NCI-H82 treated with DMSO at 0.1 percent for 48 hours (cell line): ENCODE measurements around the gene VPS13C.

Experiments used
- DNase-seq: peaks from one replicate; lab custom pipeline; 2025; ENCODE audit not compliant: unreplicated experiment; lab: John Stamatoyannopoulos, UW

The VPS13C gene

GRCh38 chr15:61938249-61938648, 122.0 kb downstream of the VPS13C start:
- DNase-seq, result no peak

- DNase-seq, result no peak
Observed at GRCh38 chr15:61936528-61937195, 123.6 kb downstream of the VPS13C start.

GRCh38 chr15:61935493-61935892, 124.8 kb downstream of the VPS13C start:
- DNase-seq, result no peak

- no peak for DNase-seq
Observed at GRCh38 chr15:61929452-61929851, 130.8 kb downstream of the VPS13C start.

GRCh38 chr15:61923173-61923572, 137.1 kb downstream of the VPS13C start:
- no peak for DNase-seq

GRCh38 chr15:61921093-61921492, 139.2 kb downstream of the VPS13C start:
- DNase-seq, result no peak

GRCh38 chr15:61917457-61917856, 142.8 kb downstream of the VPS13C start:
- DNase-seq, result no peak

- no peak for DNase-seq
Observed at GRCh38 chr15:61916104-61916503, 144.1 kb downstream of the VPS13C start.

GRCh38 chr15:61915640-61916039, 144.6 kb downstream of the VPS13C start:
- no peak for DNase-seq

GRCh38 chr15:61910839-61911369, 149.3 kb downstream of the VPS13C start:
- DNase-seq, result no peak

GRCh38 chr15:61908241-61908640, 152.0 kb downstream of the VPS13C start:
- no peak for DNase-seq

GRCh38 chr15:61907753-61908086, 152.5 kb downstream of the VPS13C start:
- no peak for DNase-seq

GRCh38 chr15:61906961-61907752, 153.1 kb downstream of the VPS13C start:
- DNase-seq, result no peak

- no peak for DNase-seq
Observed at GRCh38 chr15:61893146-61893545, 167.1 kb downstream of the VPS13C start.

GRCh38 chr15:61892140-61892539, 168.1 kb downstream of the VPS13C start:
- no peak for DNase-seq

GRCh38 chr15:61890106-61890505, 170.1 kb downstream of the VPS13C start:
- DNase-seq, result no peak

GRCh38 chr15:61889706-61890105, 170.5 kb downstream of the VPS13C start:
- DNase-seq, result no peak

GRCh38 chr15:61888074-61888780, 172.0 kb downstream of the VPS13C start:
- no peak for DNase-seq

- no peak for DNase-seq
Observed at GRCh38 chr15:61880084-61880483, 180.2 kb downstream of the VPS13C start.

GRCh38 chr15:61879219-61879618, 181.0 kb downstream of the VPS13C start:
- no peak for DNase-seq

- peak; percentile 15 for DNase-seq
Observed at GRCh38 chr15:61871926-61872522, 188.2 kb downstream of the VPS13C start.
